ENCODE results near the gene KCNK16.
A peak's percentile ranks its signal among the peaks of the same experiment; 100 is the strongest.

The KCNK16 gene

DNA sequence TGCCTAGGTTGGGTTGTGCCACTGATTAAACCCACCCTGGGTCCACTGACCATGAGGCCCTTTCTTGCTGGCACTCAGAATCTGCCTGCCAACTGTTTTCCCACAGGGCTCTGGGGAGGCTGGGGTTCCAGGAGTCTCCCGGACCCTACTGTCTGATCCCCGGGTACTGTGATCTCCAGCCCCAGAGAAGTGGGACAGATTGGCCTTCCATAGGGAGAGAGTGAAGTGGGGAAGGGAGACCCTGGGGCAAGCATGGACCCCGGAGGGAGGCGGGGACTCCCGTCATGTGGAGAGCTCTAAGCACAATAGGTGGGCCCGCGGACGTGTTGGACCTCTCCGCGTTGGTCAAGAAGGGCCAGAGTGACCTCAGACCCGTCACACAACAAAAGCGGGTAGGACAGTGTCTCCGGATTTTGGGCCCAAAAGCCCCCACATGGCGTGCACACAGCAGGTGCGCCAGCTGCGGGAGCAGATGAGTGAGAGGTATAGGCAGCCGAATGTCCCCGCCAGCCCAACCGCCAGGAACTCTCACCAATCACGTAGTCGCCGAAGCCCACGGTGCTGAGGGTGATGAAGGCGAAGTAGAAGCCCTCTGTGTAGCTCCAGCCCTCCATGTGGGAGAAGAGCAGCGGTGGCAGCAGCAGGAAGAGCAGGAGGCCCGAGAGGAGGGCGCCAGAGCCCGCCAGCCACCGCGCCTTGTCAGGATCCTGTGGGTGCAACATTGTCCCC is 18.9 kb downstream of the KCNK16 start:
- H3K27ac ChIP-seq (ENCODE audit: low read length) = no peak overlapping the region
- H3K9me3 ChIP-seq (ENCODE audit: control insufficient read depth in 1 of 2, low read length in 2 of 2) = no peaks in the 10 kb centered on the region
- H3K4me1 ChIP-seq (ENCODE audit: control insufficient read depth in 1 of 2, insufficient read depth in 2 of 2, low read length in 2 of 2) = peaks cover 0 to 6% of the 10 kb centered on the region in 2 donors
- H3K4me3 ChIP-seq (ENCODE audit: low read depth in 1 of 2, low read length in 2 of 2) = no peak overlapping the region
- no peaks in the 10 kb centered on the region for H3K36me3 ChIP-seq (ENCODE audit: control insufficient read depth in 1 of 2, insufficient read depth in 2 of 2, low read length in 2 of 2)
- H3K27me3 ChIP-seq (ENCODE audit: low read depth, low read length) = no peaks in the 10 kb centered on the region

DNA sequence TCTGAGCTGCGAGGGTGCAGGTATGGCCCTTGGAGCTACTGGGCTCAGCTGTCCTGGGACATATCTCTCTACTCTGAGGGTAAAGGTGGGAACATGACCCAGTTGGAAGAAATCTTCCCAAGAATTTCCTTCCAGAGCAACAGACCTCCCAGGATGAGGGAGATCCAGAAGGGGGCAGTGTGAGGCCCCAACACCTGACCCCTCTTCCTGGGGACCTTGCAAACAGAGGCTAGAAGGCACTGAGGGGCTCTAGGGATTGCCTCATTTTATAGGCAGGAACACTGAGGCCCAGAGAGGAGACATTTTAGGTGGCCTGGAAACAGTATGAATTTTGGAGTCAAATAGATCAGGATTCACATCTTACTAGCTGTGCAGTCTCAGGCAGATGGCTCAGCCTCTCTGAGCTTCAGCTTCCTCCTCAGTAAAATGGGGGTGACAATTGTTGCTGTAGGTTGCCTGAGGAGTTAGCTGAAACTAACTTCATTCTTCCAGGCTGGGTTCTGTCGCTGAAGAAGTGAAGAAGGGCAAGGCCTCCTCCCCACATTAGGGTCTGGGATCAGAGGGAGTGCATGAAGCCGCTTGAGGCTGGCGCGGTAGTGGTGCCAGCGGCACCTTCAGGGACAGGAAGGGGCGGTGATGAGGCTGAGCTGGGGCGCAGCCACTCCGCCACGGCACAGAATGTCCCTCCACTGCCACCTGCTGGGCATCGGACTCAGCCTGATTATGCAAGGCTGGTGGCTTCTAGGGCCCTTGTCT is 19.7 kb downstream of the KCNK16 start:
- H3K4me1 ChIP-seq (ENCODE audit: control insufficient read depth in 1 of 2, insufficient read depth in 2 of 2, low read length in 2 of 2) = peaks cover 0 to 6% of the 10 kb centered on the region in 2 donors
- no peaks in the 10 kb centered on the region for H3K36me3 ChIP-seq (ENCODE audit: control insufficient read depth in 1 of 2, insufficient read depth in 2 of 2, low read length in 2 of 2)
- H3K27me3 ChIP-seq (ENCODE audit: low read depth, low read length) = no peaks in the 10 kb centered on the region
- H3K27ac ChIP-seq (ENCODE audit: low read length) = no peak overlapping the region
- H3K9me3 ChIP-seq (ENCODE audit: control insufficient read depth in 1 of 2, low read length in 2 of 2) = no peaks in the 10 kb centered on the region
- peak overlapping the region; percentile 31 to 32 for H3K4me3 ChIP-seq (ENCODE audit: low read depth in 1 of 2, low read length in 2 of 2)

DNA sequence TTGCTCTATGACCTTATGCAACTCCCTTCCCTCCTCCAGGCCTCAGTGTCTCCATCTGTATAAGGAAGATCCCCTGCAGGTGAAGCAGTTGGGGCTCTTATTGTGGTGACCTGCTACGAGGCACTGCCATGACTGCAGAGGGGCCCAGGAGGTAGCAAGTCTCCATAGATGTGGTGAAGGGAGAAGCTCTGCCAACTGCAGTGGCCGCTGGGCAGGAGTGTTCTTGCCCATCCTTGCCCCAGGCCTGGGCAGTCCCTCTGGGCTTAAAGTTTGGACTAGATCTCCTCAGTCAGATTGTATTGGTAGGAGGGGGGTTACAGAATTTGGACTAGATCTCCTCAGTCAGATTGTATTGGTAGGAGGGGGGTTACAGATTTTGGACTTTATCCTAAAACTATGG is 20.5 kb downstream of the KCNK16 start:
- no peaks in the 10 kb centered on the region for H3K9me3 ChIP-seq (ENCODE audit: control insufficient read depth in 1 of 2, low read length in 2 of 2)
- H3K36me3 ChIP-seq (ENCODE audit: control insufficient read depth in 1 of 2, insufficient read depth in 2 of 2, low read length in 2 of 2) = no peaks in the 10 kb centered on the region
- H3K27me3 ChIP-seq (ENCODE audit: low read depth, low read length) = no peaks in the 10 kb centered on the region
- no peak overlapping the region for H3K27ac ChIP-seq (ENCODE audit: low read length)
- H3K4me1 ChIP-seq (ENCODE audit: control insufficient read depth in 1 of 2, insufficient read depth in 2 of 2, low read length in 2 of 2) = peaks cover 0 to 6% of the 10 kb centered on the region in 2 donors
- H3K4me3 ChIP-seq (ENCODE audit: low read depth in 1 of 2, low read length in 2 of 2) = no peak overlapping the region

GRCh38 chr6:39301606-39302005 is 20.9 kb downstream of the KCNK16 start:
- no peak overlapping the region for H3K27ac ChIP-seq (ENCODE audit: low read length)
- H3K9me3 ChIP-seq (ENCODE audit: control insufficient read depth in 1 of 2, low read length in 2 of 2) = no peaks in the 10 kb centered on the region
- no peak overlapping the region for H3K4me3 ChIP-seq (ENCODE audit: low read depth in 1 of 2, low read length in 2 of 2)
- H3K36me3 ChIP-seq (ENCODE audit: control insufficient read depth in 1 of 2, insufficient read depth in 2 of 2, low read length in 2 of 2) = no peaks in the 10 kb centered on the region
- peaks cover 0 to 6% of the 10 kb centered on the region in 2 donors for H3K4me1 ChIP-seq (ENCODE audit: control insufficient read depth in 1 of 2, insufficient read depth in 2 of 2, low read length in 2 of 2)
- no peaks in the 10 kb centered on the region for H3K27me3 ChIP-seq (ENCODE audit: low read depth, low read length)

- peaks cover 0 to 6% of the 10 kb centered on the region in 2 donors for H3K4me1 ChIP-seq (ENCODE audit: control insufficient read depth in 1 of 2, insufficient read depth in 2 of 2, low read length in 2 of 2)
- no peaks in the 10 kb centered on the region for H3K27me3 ChIP-seq (ENCODE audit: low read depth, low read length)
- no peak overlapping the region for H3K27ac ChIP-seq (ENCODE audit: low read length)
- no peak overlapping the region for H3K4me3 ChIP-seq (ENCODE audit: low read depth in 1 of 2, low read length in 2 of 2)
- H3K36me3 ChIP-seq (ENCODE audit: control insufficient read depth in 1 of 2, insufficient read depth in 2 of 2, low read length in 2 of 2) = no peaks in the 10 kb centered on the region
- H3K9me3 ChIP-seq (ENCODE audit: control insufficient read depth in 1 of 2, low read length in 2 of 2) = no peaks in the 10 kb centered on the region
Observed at GRCh38 chr6:39300739-39301138, 21.8 kb downstream of the KCNK16 start.

GRCh38 chr6:39298061-39298460 is 24.4 kb downstream of the KCNK16 start:
- no peaks in the 10 kb centered on the region for H3K9me3 ChIP-seq (ENCODE audit: control insufficient read depth in 1 of 2, low read length in 2 of 2)
- no peaks in the 10 kb centered on the region for H3K36me3 ChIP-seq (ENCODE audit: control insufficient read depth in 1 of 2, insufficient read depth in 2 of 2, low read length in 2 of 2)
- H3K27me3 ChIP-seq (ENCODE audit: low read depth, low read length) = no peaks in the 10 kb centered on the region
- H3K27ac ChIP-seq (ENCODE audit: low read length) = no peak overlapping the region
- no peak overlapping the region for H3K4me3 ChIP-seq (ENCODE audit: low read depth in 1 of 2, low read length in 2 of 2)
- peaks cover 0 to 5% of the 10 kb centered on the region in 2 donors for H3K4me1 ChIP-seq (ENCODE audit: control insufficient read depth in 1 of 2, insufficient read depth in 2 of 2, low read length in 2 of 2)

- no peaks in the 10 kb centered on the region for H3K36me3 ChIP-seq (ENCODE audit: control insufficient read depth in 1 of 2, insufficient read depth in 2 of 2, low read length in 2 of 2)
- no peaks in the 10 kb centered on the region for H3K4me1 ChIP-seq (ENCODE audit: control insufficient read depth in 1 of 2, insufficient read depth in 2 of 2, low read length in 2 of 2)
- H3K27me3 ChIP-seq (ENCODE audit: low read depth, low read length) = no peaks in the 10 kb centered on the region
- no peak overlapping the region for H3K27ac ChIP-seq (ENCODE audit: low read length)
- H3K4me3 ChIP-seq (ENCODE audit: low read depth in 1 of 2, low read length in 2 of 2) = no peak overlapping the region
- no peaks in the 10 kb centered on the region for H3K9me3 ChIP-seq (ENCODE audit: control insufficient read depth in 1 of 2, low read length in 2 of 2)
Observed at GRCh38 chr6:39296745-39297640, 25.5 kb downstream of the KCNK16 start.

- H3K9me3 ChIP-seq (ENCODE audit: control insufficient read depth in 1 of 2, low read length in 2 of 2) = no peaks in the 10 kb centered on the region
- H3K27me3 ChIP-seq (ENCODE audit: low read depth, low read length) = no peaks in the 10 kb centered on the region
- no peak overlapping the region for H3K27ac ChIP-seq (ENCODE audit: low read length)
- H3K4me3 ChIP-seq (ENCODE audit: low read depth in 1 of 2, low read length in 2 of 2) = no peak overlapping the region
- H3K36me3 ChIP-seq (ENCODE audit: control insufficient read depth in 1 of 2, insufficient read depth in 2 of 2, low read length in 2 of 2) = no peaks in the 10 kb centered on the region
- H3K4me1 ChIP-seq (ENCODE audit: control insufficient read depth in 1 of 2, insufficient read depth in 2 of 2, low read length in 2 of 2) = no peaks in the 10 kb centered on the region
Observed at GRCh38 chr6:39295611-39296011, 26.9 kb downstream of the KCNK16 start.

DNA sequence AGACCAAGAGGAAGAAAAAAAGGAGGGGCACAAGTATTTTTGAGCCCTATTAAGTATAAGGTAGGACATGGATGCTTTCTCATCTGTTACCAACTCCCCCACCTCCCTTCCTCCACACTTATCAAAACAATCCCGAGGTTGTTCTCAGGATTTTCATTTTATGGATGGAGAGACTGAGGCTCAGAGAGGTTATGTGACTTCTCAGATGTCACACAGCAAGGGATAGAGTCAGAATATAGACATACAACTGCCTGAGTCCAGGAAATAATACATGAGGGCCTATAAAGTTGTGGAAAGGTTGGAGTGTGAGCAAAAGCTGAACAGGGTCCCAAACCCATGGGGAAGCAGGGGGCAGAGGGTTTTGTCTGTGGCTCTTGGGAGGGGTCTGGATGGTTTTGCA is 27.6 kb downstream of the KCNK16 start:
- Histone ChIP-seq H3K4me3 (ENCODE audit: low read depth in 1 of 2, low read length in 2 of 2) (no peak overlapping the region), H3K27ac (ENCODE audit: low read length) (no peak overlapping the region), H3K4me1 (ENCODE audit: control insufficient read depth in 1 of 2, insufficient read depth in 2 of 2, low read length in 2 of 2) (no peaks in the 10 kb centered on the region), H3K27me3 (ENCODE audit: low read depth, low read length) (no peaks in the 10 kb centered on the region), H3K36me3 (ENCODE audit: control insufficient read depth in 1 of 2, insufficient read depth in 2 of 2, low read length in 2 of 2) (no peaks in the 10 kb centered on the region), H3K9me3 (ENCODE audit: control insufficient read depth in 1 of 2, low read length in 2 of 2) (no peaks in the 10 kb centered on the region)

DNA sequence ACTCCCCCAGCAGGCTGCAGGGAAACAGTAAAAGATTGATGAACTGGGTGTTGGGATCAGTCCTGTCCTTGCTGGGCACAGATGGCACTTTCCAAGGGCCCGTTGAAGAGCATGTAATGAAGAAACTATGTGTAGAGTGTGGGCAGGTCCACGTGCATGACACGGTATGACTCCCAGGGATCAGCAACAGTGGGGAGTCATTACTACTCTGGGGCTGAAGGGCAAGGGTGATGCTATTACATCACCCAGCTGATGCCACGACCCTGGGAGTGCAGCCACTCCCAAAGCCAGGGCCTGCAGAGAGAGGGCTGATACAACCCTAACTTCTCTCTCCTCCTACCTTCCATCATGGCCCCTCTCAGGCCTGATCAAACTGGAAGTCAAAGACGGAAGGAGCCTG is 28.4 kb downstream of the KCNK16 start:
- Histone ChIP-seq H3K4me3 (ENCODE audit: low read depth in 1 of 2, low read length in 2 of 2) (no peak overlapping the region), H3K27me3 (ENCODE audit: low read depth, low read length) (no peaks in the 10 kb centered on the region), H3K27ac (ENCODE audit: low read length) (no peak overlapping the region), H3K36me3 (ENCODE audit: control insufficient read depth in 1 of 2, insufficient read depth in 2 of 2, low read length in 2 of 2) (no peaks in the 10 kb centered on the region), H3K9me3 (ENCODE audit: control insufficient read depth in 1 of 2, low read length in 2 of 2) (no peaks in the 10 kb centered on the region), H3K4me1 (ENCODE audit: control insufficient read depth in 1 of 2, insufficient read depth in 2 of 2, low read length in 2 of 2) (no peaks in the 10 kb centered on the region)

- H3K9me3 ChIP-seq (ENCODE audit: control insufficient read depth in 1 of 2, low read length in 2 of 2) = no peaks in the 10 kb centered on the region
- H3K27ac ChIP-seq (ENCODE audit: low read length) = no peak overlapping the region
Observed at GRCh38 chr6:39292637-39293036, 29.9 kb downstream of the KCNK16 start.

More at GRCh38 chr6:39292637-39293036, 29.9 kb downstream of the KCNK16 start:
- H3K36me3 ChIP-seq (ENCODE audit: control insufficient read depth in 1 of 2, insufficient read depth in 2 of 2, low read length in 2 of 2) = no peaks in the 10 kb centered on the region
- no peaks in the 10 kb centered on the region for H3K27me3 ChIP-seq (ENCODE audit: low read depth, low read length)
- no peak overlapping the region for H3K4me3 ChIP-seq (ENCODE audit: low read depth in 1 of 2, low read length in 2 of 2)
- no peaks in the 10 kb centered on the region for H3K4me1 ChIP-seq (ENCODE audit: control insufficient read depth in 1 of 2, insufficient read depth in 2 of 2, low read length in 2 of 2)
